Activated CD8-positive, alpha-beta memory T cell treated with anti-CD3 and anti-CD28 coated beads, Interleukin-2, amount 50 U/mL, for 48 hours (primary cell): ENCODE data around the gene FANCD2.

Source experiments
- DNase-seq: peaks from one replicate; pipeline ENCODE4 v3.0.0-alpha.2; 2020

The FANCD2 gene

DNA sequence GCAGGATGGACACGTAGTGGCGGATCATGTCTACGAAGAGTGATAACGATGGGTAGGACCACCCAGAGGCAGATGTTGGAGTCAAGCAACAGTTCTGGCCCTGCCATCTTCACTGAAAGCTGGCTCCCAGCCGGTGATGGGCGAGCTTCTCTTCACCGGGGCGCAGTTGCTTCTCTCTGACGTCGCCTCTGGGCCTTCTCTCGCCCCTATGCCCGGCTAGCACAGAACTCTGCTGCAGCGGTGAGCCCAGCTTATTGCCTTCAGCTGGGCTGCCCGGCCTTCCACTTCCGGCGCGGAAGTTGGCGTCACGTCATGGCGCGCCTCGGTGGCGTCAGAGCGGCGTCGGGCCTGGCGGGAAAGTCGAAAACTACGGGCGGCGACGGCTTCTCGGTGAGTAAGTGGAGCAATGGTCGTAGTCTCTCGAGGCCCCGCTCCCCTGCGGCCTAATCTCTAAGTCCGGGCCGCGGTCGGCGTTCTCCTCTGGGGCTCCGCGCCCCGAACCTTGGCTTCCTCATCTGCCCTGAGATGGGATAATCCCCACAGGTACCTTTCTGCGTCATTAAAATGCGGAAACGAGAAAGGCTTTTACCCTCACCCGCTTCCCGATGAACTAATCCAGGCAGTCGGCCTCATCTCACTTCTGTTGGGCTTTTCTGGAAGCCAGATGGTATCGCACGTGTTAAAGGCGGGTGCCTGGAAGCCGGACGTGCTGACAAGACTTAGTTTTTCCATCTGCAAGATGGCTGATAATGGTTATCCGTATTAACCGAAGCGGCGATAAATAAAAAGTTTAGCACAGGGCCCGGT is at the start of gene FANCD2:
Gene FANCD2, plus strand, starts transcription at position 354 of the 807 bp plus-strand sequence. CDS start 2,221 bp downstream, outside the sequence.
- peak; percentile 99 for DNase-seq

- no peak for DNase-seq
Measured at GRCh38 chr3:9976721-9977709, 49.2 kb upstream of the FANCD2 start.

- no peak for DNase-seq
Measured at GRCh38 chr3:9978710-9979305, 47.4 kb upstream of the FANCD2 start.

DNA sequence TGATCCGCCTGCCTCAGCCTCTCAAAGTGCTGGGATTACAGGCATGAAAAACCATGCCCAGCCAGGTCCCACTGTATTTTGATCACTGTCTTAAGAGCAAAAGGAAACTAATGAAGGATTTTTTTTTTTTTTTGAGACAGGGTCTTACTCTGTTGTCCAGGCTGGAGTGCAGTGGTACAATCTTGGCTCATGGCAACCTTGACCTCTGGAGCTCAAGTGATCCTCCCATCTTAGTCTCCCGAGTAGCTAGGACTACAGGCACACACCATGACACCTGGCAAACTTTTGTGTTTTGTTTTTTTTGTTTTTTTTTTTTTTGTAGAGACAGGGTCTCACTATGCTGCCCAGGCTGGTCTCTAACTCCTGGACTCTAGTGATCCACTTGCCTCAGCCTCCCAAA is 46.0 kb upstream of the FANCD2 start:
- no peak for DNase-seq

- DNase-seq, result no peak
Measured at GRCh38 chr3:9986230-9986725, 40.0 kb upstream of the FANCD2 start.

- DNase-seq, result no peak
Measured at GRCh38 chr3:9994086-9994844, 32.0 kb upstream of the FANCD2 start.

- no peak for DNase-seq
Measured at GRCh38 chr3:10000686-10001085, 25.6 kb upstream of the FANCD2 start.

DNA sequence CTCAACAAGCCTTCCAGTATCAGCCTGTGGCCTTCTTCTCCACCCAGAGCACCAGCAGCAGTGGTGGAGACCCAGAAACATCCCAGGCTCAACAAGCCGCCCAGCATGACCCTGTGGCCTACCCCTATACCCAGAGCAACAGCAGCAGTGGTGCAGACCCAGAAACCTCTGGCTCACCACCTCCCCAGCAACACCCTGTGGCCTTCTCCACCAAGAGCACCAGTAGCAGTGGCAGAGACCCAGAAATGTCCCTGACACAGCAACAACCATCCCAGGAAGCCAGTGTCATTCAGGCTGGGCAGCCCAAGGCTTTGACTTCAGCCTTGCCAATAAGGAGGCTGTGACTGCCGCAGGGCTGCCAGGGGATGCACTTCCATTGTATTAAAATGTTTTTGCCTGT is 23.3 kb upstream of the FANCD2 start:
- peak; percentile 47 for DNase-seq

GRCh38 chr3:10004506-10004905 is 21.7 kb upstream of the FANCD2 start:
- DNase-seq, result peak; percentile 51

DNA sequence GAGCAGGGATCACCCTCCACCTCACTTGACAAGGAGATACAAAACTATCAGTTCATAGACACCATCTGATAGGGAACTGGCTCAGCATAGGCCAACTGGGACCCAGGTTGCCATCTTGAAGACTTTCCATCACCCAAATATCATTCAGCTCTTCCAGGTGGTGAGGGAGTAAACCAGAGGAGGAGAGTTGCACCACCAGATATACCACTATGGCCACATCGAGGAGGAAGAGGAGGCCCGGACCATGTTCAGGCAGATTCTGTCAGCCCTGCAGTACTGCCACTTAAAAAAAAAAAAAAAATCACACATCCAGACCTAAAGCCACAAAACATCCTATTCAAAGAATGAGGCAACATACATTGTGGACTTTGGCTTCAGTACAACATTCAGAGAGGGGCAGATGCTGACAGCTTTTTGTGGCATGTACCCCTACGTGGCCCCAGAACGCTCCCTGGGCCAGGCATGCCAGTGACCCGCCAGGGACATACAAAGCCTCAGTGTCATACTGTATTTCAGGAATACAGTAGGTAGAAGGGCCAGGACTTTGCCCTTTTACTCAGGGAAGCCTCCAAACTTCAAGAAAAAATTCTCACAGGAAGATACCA is 21.2 kb upstream of the FANCD2 start:
- peak; percentile 44 for DNase-seq

- peak; percentile 49 for DNase-seq
Measured at GRCh38 chr3:10006048-10006761, 20.0 kb upstream of the FANCD2 start.

DNA sequence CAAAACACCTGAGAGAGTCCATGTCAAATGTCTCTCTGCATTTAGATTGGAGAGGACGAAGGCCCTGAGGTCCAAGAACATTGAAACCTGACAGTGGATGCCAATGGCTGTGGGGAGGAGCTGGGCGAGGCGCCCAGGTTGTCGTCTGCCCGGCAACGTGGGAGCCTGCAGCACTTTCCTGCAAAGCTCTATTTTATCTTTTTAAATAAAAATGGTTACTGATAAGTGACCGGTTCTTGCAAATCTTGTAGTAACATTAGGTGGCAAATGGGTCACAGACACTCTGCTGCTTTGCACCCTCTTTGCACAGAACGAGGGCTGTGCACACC is 19.5 kb upstream of the FANCD2 start:
- peak; percentile 46 for DNase-seq

DNA sequence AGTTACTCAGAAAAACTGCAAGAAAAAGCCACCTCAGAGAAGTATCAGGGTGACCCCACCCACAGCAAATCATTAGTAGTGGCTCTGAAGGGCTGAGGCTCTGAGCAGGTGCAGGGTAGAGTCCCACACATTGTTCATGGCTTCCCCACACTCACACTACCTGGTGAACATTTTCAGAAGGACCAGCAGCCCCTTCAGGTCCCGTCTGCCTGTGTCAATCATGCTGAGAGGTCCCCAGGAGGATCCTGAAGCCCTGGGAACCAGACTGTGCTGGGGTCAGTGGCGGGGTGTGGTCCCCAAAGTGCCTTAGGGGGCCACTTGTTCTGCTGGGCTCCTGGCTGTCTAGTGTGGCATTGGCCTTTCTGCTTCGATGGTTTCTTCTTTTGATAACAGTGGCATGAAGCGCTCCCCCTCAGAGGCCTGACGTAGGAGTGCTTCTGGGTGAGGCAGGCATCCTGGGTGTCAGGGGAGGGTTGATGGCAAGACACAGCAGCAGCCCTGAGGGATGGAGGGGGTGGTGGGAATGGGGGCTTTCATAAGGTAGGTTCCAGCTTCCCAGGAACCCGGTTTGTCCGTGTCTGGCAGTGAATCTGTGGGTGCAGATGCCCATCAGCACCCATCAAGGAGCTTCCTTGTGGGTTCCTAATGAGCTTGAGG is 19.0 kb upstream of the FANCD2 start:
- peak; percentile 49 for DNase-seq

DNA sequence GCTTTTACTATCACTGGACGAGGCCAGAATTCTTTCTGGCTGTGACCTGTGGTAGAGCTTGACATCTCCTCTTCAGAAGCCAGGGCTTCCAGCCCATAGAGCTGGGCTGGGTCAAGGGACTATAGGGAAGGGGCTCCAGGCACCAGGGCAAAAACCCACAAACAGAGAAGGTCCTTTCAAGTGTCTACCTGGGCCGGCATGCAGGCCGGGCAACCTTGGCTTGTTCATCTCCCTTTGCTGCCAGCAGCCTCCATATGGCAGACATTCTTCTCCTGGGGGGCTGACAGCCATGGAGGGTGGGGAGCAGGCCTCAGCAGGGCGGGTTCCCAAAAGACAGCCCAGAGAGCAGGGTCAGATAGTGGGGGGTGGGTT is 18.0 kb upstream of the FANCD2 start:
- DNase-seq, result peak; percentile 47

DNA sequence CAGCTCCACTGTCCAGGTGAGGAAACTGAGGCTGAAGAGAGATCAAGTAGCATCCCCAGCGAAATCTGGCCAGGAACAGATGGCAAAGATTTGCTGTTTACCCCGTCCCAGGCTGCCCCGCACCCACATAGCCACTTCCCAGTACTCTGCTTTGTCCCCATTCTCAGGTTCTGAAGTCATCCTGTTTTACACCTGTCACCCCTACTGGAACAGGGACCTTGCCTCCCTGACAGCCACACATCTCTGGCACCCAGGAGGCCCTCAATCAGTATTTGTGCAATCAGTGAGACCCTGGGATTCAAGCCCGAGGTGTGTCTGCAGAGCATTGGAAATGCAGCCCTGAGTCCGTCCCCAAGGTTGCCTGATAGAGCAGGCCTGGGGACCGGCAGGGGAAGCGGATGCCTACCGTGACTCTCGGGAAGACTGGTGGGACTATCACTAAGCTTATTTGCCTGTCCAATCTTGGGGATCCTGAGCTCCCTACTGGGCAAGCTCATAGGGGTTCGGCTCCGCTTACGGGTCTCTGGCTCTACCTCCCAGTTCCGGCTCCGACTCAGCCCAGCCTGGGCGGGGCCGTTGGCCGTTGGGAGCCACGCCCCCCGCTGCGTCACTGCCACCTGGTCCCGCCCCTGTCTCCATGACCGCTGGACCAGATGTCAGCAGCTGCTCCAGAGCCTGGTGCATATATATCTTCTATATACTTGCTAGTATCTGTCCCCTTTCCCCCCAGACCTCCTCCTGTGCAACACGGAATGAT is 17.5 kb upstream of the FANCD2 start:
- DNase-seq, result peak; percentile 91

DNA sequence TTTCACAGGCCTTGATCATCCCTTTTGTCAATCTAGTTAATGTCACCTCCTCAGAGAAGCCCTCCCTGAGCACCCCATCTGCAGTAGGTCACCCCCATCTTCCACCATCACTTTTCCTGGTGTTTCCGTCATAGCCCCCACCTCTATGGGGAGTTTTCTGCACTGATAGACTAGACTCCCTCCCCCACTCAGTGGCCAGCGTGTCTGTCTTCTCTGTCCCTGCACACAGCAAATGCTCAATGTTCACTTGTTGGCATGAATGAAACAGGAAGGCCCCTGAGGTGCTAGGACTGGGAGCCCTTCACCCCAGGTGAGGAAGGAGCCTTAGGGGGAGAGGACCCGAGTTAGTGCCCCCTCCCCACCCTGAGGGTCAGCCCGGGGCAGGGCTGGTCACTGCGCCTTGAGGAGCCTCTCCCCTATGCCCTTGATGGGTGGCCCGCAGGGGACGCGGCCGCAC is 15.8 kb upstream of the FANCD2 start:
- no peak for DNase-seq

- DNase-seq, result peak; percentile 92
Measured at GRCh38 chr3:10010878-10011465, 15.3 kb upstream of the FANCD2 start.

GRCh38 chr3:10011631-10012030 is 14.6 kb upstream of the FANCD2 start:
- DNase-seq, result no peak

DNA sequence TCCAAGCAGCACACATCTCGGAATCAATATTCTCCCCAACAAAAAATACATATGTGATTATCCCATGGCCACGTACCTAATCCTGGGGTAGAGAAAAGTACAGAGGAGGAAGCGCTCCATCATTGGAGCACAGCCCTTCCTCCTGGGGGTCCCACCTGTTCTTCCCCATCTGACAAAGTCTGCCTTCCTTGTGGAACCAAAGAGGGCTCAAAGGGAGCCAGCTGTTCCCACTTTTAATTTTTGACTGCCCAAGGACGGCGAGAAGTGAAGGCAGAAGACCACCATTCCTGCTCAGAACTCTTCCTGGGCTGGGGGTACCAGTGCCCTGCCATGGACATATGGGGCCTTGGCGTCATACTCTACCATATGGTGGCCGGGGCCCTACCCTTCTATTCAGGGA is 14.1 kb upstream of the FANCD2 start:
- DNase-seq, result no peak
